GM12873 (cell line): ENCODE data around the gene ARSI.

Experiments used
- TF ChIP-seq, protein P1 (sequence below): IDR thresholded peaks from 2 replicates; pipeline ENCODE4 v1.5.1; 2012; ENCODE audit warnings: low read depth, mild to moderate bottlenecking, moderate library complexity, low read length, control low read depth; ENCODE audit not compliant: insufficient read depth; ENCODE audit errors: missing control alignments

ARSI gene

DNA sequence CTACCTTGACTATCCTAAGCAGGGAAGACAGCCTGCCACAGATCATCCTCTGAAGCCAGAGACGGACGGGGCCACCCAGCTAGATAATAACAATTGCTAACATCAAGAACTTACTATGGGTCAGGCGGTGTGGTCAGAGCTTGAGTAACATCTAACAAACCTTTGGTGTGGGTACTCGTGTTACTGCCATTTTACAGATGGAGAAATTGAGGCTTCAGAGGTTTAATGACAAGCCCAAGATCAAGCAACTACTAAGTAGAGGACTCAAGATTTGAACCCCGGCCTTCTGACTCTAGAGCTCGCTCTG is 16.7 kb upstream of the ARSI start:
- TF ChIP-seq, protein P1, sequence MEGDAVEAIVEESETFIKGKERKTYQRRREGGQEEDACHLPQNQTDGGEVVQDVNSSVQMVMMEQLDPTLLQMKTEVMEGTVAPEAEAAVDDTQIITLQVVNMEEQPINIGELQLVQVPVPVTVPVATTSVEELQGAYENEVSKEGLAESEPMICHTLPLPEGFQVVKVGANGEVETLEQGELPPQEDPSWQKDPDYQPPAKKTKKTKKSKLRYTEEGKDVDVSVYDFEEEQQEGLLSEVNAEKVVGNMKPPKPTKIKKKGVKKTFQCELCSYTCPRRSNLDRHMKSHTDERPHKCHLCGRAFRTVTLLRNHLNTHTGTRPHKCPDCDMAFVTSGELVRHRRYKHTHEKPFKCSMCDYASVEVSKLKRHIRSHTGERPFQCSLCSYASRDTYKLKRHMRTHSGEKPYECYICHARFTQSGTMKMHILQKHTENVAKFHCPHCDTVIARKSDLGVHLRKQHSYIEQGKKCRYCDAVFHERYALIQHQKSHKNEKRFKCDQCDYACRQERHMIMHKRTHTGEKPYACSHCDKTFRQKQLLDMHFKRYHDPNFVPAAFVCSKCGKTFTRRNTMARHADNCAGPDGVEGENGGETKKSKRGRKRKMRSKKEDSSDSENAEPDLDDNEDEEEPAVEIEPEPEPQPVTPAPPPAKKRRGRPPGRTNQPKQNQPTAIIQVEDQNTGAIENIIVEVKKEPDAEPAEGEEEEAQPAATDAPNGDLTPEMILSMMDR: no peak

DNA sequence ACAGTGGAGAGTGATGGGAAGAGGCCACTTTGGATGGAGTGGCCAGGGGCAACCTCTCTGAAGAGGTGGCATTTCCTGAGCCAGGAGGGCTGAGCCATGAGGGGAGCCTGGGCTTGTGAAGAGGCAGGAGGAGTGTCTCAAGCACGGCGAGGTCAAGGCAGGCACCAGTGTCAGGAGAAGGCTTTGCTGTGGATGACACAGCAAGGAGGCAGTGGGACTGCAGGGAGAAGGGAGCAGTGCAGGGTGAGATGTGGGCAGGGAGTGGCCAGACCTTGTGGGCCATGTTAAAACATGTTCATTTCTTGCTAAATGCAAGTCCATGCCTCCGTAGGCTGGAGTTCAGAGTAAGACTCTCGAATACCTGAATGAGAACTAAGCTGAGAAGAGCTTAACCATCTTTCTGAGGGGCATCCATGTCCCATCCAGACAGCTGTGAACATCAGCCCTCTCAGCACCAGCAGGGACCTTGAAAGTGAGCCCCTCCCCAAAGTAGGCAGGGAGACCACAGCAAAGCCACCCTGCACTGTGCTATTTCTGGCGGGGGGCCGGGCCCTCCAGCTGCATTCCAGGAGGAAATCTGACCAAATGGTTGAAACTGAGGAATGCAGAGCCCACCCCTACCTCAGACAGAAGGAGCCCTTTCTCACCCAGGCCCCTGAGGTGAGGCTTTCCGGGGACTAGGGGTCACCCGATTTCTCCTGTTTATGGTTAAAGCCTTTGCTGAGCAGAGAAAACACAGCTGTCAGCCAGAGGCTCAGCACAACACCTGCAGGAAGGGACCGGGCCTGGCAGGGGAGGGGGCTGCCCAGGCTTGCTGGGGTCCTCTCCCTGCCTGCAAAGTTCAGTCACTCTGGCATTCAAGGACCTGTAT is 16.1 kb upstream of the ARSI start:
- TF ChIP-seq, protein P1: no peak

DNA sequence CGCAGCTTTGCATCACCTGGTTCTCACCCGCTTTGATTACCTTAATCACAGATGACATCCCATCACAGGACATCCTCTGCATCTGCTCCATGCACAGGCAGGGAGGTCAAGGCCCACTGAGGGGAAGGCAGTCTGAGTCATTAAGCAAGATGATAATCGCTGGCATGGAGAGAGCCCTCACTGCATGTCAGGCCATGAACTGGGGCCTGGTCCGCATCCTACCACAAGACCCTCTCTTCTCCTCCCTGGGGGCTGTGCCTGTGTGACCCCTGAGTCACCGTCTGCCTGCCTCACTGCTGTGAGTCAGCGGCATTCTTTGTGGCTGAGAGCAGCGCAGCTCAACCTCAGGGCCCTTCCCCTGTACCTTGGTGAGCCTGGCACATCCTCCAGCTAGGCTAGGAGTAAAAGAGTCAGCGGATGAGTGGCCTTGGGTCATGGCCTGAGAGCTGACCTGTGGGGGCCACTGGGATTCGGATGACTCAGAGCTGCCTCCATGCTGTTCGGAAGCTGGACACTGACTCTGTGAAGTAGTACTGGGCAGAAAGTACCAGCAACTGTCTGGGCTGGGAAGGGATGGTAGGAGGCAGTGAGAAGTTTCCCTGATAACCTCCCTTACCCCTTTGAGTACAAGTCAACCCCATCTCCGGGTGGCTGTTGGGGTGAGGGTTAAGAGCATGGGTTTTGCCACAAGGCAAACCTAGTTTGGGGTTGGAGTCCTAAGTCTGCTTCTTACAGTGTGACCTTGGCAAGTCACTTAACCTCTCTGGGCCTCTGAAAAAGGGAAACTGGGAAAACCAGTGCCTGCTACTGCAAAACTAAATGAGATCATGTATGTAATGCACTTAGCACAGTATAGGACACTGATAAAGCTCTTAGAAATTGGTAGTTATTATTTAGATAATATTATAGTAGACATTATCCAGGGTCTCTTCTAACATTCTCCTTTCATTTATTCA is 14.6 kb upstream of the ARSI start:
- TF ChIP-seq, protein P1: no peak

DNA sequence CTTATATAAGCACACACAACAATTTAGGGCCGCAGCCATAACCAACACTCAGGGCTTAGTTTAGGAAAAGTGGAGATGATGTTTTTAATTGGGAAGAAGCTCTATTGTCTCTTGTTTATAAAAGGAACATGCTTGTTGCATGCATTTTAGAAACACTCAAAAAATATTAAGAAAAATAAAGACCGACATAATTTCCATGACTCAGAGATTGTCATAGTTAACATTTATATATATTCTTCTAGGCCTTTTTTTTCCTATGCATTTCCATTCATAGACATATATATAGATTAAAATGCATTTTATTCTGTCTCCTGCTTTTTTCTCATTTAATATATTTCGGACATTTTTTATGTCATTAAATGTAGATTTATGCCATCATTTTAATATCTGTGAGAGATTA is 13.6 kb upstream of the ARSI start:
- TF ChIP-seq, protein P1: no peak

DNA sequence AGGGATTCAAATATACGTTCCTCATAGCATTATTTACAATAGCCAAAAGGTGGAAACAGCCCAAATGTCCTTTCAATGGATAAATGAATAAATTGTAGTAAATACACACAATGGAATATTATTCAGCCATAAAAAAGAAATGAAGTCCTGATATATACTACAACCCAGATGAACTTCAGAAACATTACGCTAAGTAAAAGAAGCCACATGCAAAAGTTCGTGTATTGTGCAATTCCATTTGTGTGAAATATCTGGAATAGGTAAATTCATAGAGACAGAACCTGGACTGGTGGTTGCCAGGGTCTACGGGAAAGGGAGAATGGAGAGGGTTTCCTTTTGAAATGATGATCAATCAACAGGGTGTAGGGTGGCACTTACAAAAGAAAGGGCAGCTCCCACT is 12.5 kb upstream of the ARSI start:
- TF ChIP-seq, protein P1: no peak

DNA sequence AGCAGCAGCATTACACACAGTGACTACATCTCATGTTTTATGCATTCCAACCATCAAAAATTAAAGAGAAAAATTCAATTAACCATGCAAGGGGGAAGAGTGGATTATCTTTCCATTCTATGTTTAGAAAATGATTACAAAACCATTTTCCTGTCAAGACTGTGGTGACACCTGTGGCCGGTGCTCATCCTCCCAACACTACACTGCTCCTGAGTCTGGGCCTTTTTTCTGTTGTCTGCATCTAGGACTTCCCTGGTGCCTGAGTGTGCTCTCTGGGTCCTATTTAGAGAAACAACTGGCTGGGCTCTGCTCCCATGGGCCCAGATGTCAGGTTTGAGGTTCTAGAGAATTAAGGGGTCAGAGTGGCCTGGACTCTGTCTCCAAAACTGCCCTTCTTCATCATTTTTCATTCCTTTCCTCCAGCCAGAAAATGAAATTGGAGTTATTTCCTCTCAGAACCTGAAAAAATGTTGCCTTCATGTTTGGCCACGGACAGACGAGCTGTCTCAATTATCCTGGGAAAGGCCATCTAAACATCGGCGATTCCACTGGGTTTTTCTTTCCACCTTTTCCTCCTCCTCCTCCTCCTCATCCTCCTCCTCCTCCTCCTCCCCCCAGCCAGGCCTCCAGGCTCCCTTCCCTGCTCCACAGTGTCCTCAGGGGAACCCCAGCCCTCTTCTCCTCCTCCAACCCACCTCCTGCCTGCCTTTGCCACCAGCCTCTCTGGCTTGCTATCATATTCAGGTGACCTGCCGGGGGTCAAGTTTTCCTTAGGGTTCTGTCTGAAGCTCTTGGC is 11.4 kb upstream of the ARSI start:
- TF ChIP-seq, protein P1: no peak

DNA sequence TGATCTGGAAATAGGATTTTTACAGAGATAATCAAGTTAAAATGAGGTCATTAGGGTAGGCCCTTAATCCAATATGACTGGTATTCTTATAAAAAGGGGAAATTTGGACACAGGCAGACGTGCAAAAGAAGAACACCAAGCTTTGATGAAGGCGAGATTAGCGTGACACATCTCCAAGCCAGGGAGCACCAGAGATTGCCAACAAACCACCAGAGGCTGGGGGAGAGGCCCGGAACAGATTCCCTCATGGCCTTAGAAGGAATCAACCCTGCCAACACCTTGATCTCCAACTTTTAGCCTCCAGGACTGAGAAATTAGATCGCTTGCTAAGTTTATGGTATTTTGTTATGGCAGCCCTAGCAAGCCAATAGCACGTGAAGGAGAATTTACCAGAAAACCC is 10.8 kb upstream of the ARSI start:
- TF ChIP-seq, protein P1: no peak
